ENCODE results near the gene WDR6. TPM values are rescaled to one million over a fixed set of nuclear protein-coding genes. Genes with fewer than 3 reads are reported as not detected.

The WDR6 gene
- total and polyA plus RNA-seq, 2 donors (not counting 1 experiment from before 2014, with no cell fraction given): 58.7 to 77.9 TPM

- H4K20me1 ChIP-seq (ENCODE audit: control insufficient read depth, extremely low read depth, insufficient read depth, low read length): no peaks in the 10 kb centered on the region
- no peak for TF ChIP-seq EZH2 (IDR thresholded peaks at IDR 0.05; ENCODE audit: low read length, missing control alignments)
- TF ChIP-seq, protein P1, sequence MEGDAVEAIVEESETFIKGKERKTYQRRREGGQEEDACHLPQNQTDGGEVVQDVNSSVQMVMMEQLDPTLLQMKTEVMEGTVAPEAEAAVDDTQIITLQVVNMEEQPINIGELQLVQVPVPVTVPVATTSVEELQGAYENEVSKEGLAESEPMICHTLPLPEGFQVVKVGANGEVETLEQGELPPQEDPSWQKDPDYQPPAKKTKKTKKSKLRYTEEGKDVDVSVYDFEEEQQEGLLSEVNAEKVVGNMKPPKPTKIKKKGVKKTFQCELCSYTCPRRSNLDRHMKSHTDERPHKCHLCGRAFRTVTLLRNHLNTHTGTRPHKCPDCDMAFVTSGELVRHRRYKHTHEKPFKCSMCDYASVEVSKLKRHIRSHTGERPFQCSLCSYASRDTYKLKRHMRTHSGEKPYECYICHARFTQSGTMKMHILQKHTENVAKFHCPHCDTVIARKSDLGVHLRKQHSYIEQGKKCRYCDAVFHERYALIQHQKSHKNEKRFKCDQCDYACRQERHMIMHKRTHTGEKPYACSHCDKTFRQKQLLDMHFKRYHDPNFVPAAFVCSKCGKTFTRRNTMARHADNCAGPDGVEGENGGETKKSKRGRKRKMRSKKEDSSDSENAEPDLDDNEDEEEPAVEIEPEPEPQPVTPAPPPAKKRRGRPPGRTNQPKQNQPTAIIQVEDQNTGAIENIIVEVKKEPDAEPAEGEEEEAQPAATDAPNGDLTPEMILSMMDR (conservative IDR thresholded peaks at IDR 0.05 in 1 of 2, IDR thresholded peaks at IDR 0.05 in 1 of 2; ENCODE audit: low read depth in 1 of 2, low read length in 2 of 2): no peak
- H3K4me3 ChIP-seq (replicated peaks in 1 of 4; ENCODE audit: control extremely low read depth in 1 of 4, insufficient read depth in 1 of 4, low read depth in 3 of 4, low read length in 4 of 4): no peak overlapping the region
- peaks cover 2% of the 10 kb centered on the region for H3K36me3 ChIP-seq (ENCODE audit: control insufficient read depth, insufficient read depth, low read length)
- no peak overlapping the region for H3K9ac ChIP-seq (ENCODE audit: insufficient read depth, low read length)
- H3K27me3 ChIP-seq (ENCODE audit: control insufficient read depth, insufficient read depth, low read length): no peaks in the 10 kb centered on the region
- DNase-seq (ENCODE audit: low read depth in 2 of 2): no peak
- H3K9me3 ChIP-seq (ENCODE audit: control insufficient read depth, insufficient read depth, low read depth, low read length): no peaks in the 10 kb centered on the region
- H3K4me1 ChIP-seq (ENCODE audit: control insufficient read depth, extremely low read depth, insufficient read depth, low read length): no peaks in the 10 kb centered on the region
- H3K4me2 ChIP-seq (ENCODE audit: extremely low read depth, insufficient read depth, low read length): no peak overlapping the region
- no peaks in the 10 kb centered on the region for H3K79me2 ChIP-seq (ENCODE audit: control insufficient read depth, insufficient read depth, low read length)
- H2AFZ ChIP-seq (ENCODE audit: low read length): no peak overlapping the region
- H3K27ac ChIP-seq (ENCODE audit: insufficient read depth, low read length): no peak overlapping the region
These were observed 44.3 kb upstream of the WDR6 start for GRCh38 chr3:48962939-48963338.

DNA sequence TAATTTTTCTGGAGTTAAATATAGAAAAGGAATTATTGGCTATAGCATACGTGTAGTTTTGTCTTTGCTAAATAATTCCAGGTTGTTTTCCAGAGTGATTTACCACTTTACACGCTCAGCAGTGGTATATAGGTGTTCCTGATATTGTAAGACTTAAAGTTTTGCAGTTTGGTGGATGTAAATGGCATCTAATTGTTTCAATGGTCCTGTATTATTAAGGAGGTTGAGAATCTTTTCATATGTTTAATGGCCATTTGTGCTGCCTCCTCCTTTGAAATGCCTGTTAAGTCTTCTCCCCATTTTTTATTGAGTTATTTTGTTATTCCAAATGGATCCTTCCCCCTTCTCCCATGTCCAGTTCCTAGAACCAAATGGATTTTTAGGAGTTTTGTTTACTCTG is 43.6 kb upstream of the WDR6 start:
- Histone ChIP-seq H3K27me3 (ENCODE audit: control insufficient read depth, insufficient read depth, low read length) (no peaks in the 10 kb centered on the region), H3K4me2 (ENCODE audit: extremely low read depth, insufficient read depth, low read length) (no peak overlapping the region), H4K20me1 (ENCODE audit: control insufficient read depth, extremely low read depth, insufficient read depth, low read length) (no peaks in the 10 kb centered on the region), H3K9ac (ENCODE audit: insufficient read depth, low read length) (no peak overlapping the region), H3K9me3 (ENCODE audit: control insufficient read depth, insufficient read depth, low read depth, low read length) (no peaks in the 10 kb centered on the region), H3K27ac (ENCODE audit: insufficient read depth, low read length) (no peak overlapping the region), H3K36me3 (ENCODE audit: control insufficient read depth, insufficient read depth, low read length) (peaks cover 4% of the 10 kb centered on the region), H2AFZ (ENCODE audit: low read length) (no peak overlapping the region), H3K79me2 (ENCODE audit: control insufficient read depth, insufficient read depth, low read length) (no peaks in the 10 kb centered on the region), H3K4me1 (ENCODE audit: control insufficient read depth, extremely low read depth, insufficient read depth, low read length) (no peaks in the 10 kb centered on the region), H3K4me3 (replicated peaks in 1 of 4; ENCODE audit: control extremely low read depth in 1 of 4, insufficient read depth in 1 of 4, low read depth in 3 of 4, low read length in 4 of 4) (no peak overlapping the region)
- DNase-seq (ENCODE audit: low read depth in 2 of 2): no peak
- TF ChIP-seq, protein P1 (conservative IDR thresholded peaks at IDR 0.05 in 1 of 2, IDR thresholded peaks at IDR 0.05 in 1 of 2; ENCODE audit: low read depth in 1 of 2, low read length in 2 of 2): no peak
- no peak for TF ChIP-seq EZH2 (IDR thresholded peaks at IDR 0.05; ENCODE audit: low read length, missing control alignments)

- Histone ChIP-seq H3K27me3 (ENCODE audit: control insufficient read depth, insufficient read depth, low read length) (no peaks in the 10 kb centered on the region), H3K36me3 (ENCODE audit: control insufficient read depth, insufficient read depth, low read length) (peaks cover 8% of the 10 kb centered on the region)
These were observed 40.8 kb upstream of the WDR6 start for GRCh38 chr3:48966367-48966766.

More at GRCh38 chr3:48966367-48966766, 40.8 kb upstream of the WDR6 start:
- no peaks in the 10 kb centered on the region for H3K9me3 ChIP-seq (ENCODE audit: control insufficient read depth, insufficient read depth, low read depth, low read length)
- H3K4me1 ChIP-seq (ENCODE audit: control insufficient read depth, extremely low read depth, insufficient read depth, low read length): no peaks in the 10 kb centered on the region
- H3K4me2 ChIP-seq (ENCODE audit: extremely low read depth, insufficient read depth, low read length): no peak overlapping the region
- DNase-seq (ENCODE audit: low read depth in 2 of 2): no peak
- H2AFZ ChIP-seq (ENCODE audit: low read length): no peak overlapping the region
- no peaks in the 10 kb centered on the region for H4K20me1 ChIP-seq (ENCODE audit: control insufficient read depth, extremely low read depth, insufficient read depth, low read length)
- H3K79me2 ChIP-seq (ENCODE audit: control insufficient read depth, insufficient read depth, low read length): no peaks in the 10 kb centered on the region
- TF ChIP-seq EZH2 (IDR thresholded peaks at IDR 0.05; ENCODE audit: low read length, missing control alignments): no peak
- TF ChIP-seq, protein P1 (conservative IDR thresholded peaks at IDR 0.05 in 1 of 2, IDR thresholded peaks at IDR 0.05 in 1 of 2; ENCODE audit: low read depth in 1 of 2, low read length in 2 of 2): no peak
- no peak overlapping the region for H3K27ac ChIP-seq (ENCODE audit: insufficient read depth, low read length)
- no peak overlapping the region for H3K9ac ChIP-seq (ENCODE audit: insufficient read depth, low read length)
- no peak overlapping the region for H3K4me3 ChIP-seq (replicated peaks in 1 of 4; ENCODE audit: control extremely low read depth in 1 of 4, insufficient read depth in 1 of 4, low read depth in 3 of 4, low read length in 4 of 4)

Data from fibroblast of lung (primary cell).